Memory B cell (primary cell): ENCODE measurements around the gene PCSK2.
A peak's percentile ranks its signal among the peaks of the same experiment; 100 is the strongest.

ENCODE experiments used
- ATAC-seq: fragments of 150-1000 bp; cut with Tn5 transposase; 2 replicates; pipeline ENCODE4 v1.10.0; 2021; ENCODE audit warnings: low read depth, mild to moderate bottlenecking, moderate library complexity
- DNase-seq, 2 donors: peaks; one replicate each; pipeline ENCODE4 v3.0.0; 2022; ENCODE audit warnings: low spot score in 2 of 2
- H3K27ac Mint-ChIP-seq: one replicate; pipeline ENCODE4 v1.8.0; 2022; ENCODE audit warnings: mild to moderate bottlenecking, moderate library complexity, mixed read lengths
- H3K27me3 Mint-ChIP-seq: one replicate; pipeline ENCODE4 v1.8.0; 2022; ENCODE audit warnings: mixed read lengths
- H3K36me3 Mint-ChIP-seq: one replicate; pipeline ENCODE4 v1.8.0; 2022; ENCODE audit warnings: mild to moderate bottlenecking, mixed read lengths
- H3K4me1 Mint-ChIP-seq: one replicate; pipeline ENCODE4 v1.8.0; 2022; ENCODE audit warnings: mixed read lengths
- H3K4me3 Mint-ChIP-seq: one replicate; pipeline ENCODE4 v1.8.0; 2022; ENCODE audit warnings: mild to moderate bottlenecking, moderate library complexity, mixed read lengths
- H3K9me3 Mint-ChIP-seq: one replicate; pipeline ENCODE4 v1.8.0; 2022; ENCODE audit warnings: mixed read lengths

The PCSK2 gene

GRCh38 chr20:17417225-17417624 lies 190.4 kb downstream of the PCSK2 start:
- H3K36me3 Mint-ChIP-seq, result no peaks in the 10 kb centered on the region
- no peak overlapping the region for H3K4me3 Mint-ChIP-seq
- H3K9me3 Mint-ChIP-seq, result peaks cover 10% of the 10 kb centered on the region
- peaks cover 2% of the 10 kb centered on the region for H3K27me3 Mint-ChIP-seq
- no peaks in the 10 kb centered on the region for H3K4me1 Mint-ChIP-seq
- H3K27ac Mint-ChIP-seq, result no peak overlapping the region
- ATAC-seq (no peak), DNase-seq (no peak)

DNA sequence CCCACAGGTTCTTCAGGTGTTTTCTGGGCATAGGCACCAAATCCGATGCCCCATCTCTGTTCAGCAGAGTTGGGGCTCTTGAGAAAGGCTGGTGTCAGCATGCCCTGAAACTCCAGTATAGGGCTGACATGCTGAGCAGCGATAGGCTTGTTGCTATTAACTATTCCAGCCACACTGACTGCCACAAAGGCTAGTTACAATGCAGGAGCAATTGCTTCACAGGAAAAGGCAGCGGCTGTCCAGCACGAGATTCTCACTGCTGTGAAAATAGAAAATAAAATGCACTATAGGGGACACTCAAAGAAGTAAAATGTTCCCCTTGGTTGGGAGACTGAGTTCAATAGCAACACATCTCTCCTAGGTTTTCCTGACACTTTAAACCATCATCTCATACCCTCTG lies 191.9 kb downstream of the PCSK2 start:
- Mint-ChIP-seq H3K4me1 (no peaks in the 10 kb centered on the region), H3K4me3 (no peak overlapping the region), H3K36me3 (no peaks in the 10 kb centered on the region), H3K27me3 (peaks cover 2% of the 10 kb centered on the region), H3K9me3 (peaks cover 5% of the 10 kb centered on the region), H3K27ac (no peak overlapping the region)
- ATAC-seq, result no peak
- no peak for DNase-seq

- no peaks in the 10 kb centered on the region for H3K4me1 Mint-ChIP-seq
- no peaks in the 10 kb centered on the region for H3K36me3 Mint-ChIP-seq
- ATAC-seq (no peak), DNase-seq (no peak)
- H3K9me3 Mint-ChIP-seq, result peaks cover 2% of the 10 kb centered on the region
- H3K4me3 Mint-ChIP-seq, result no peak overlapping the region
- H3K27ac Mint-ChIP-seq, result no peak overlapping the region
- peaks cover 2% of the 10 kb centered on the region for H3K27me3 Mint-ChIP-seq
Measured at GRCh38 chr20:17419479-17420041, 192.7 kb downstream of the PCSK2 start.

DNA sequence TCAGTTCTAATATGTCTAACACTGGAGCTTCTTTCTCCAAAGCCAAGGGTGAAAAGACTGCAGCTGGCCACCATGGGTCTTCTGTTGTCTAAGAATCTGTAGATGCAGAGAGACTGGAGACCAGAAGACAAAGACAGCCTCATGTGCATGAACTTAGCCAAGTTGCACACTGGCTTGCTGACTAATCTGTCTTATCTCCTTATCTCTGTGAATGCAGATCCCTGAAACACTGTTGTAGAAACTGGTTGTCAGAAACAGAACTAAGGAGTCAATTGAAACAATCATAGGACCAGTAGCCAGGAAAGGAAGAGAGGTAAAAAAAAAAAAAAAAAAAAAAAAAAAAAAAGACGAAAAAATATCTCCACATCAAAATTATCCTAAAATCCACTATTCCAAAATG lies 194.7 kb downstream of the PCSK2 start:
- DNase-seq (no peak), ATAC-seq (no peak)
- H3K4me3 Mint-ChIP-seq, result no peak overlapping the region
- H3K9me3 Mint-ChIP-seq, result no peaks in the 10 kb centered on the region
- no peak overlapping the region for H3K27ac Mint-ChIP-seq
- H3K27me3 Mint-ChIP-seq, result peaks cover 2% of the 10 kb centered on the region
- no peaks in the 10 kb centered on the region for H3K36me3 Mint-ChIP-seq
- no peaks in the 10 kb centered on the region for H3K4me1 Mint-ChIP-seq

DNA sequence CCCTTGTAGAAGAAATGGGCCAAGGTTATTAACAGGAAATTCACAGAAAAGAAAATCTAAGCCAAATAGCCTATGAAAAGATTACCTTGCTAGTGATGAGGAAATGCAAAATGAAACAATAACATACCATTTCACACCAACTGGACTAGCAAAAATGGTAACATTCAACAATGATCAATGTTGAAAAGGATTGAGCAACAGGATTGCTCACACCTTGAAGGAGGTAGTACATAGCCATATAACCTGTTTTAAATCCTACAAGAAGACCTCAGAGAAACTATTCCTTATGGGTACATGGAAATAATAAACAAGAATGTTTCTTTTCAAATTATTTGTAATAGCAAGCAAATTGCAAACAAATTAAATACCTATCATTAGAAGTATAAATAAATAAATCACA lies 196.9 kb downstream of the PCSK2 start:
- no peak overlapping the region for H3K27ac Mint-ChIP-seq
- H3K27me3 Mint-ChIP-seq, result no peaks in the 10 kb centered on the region
- ATAC-seq, result no peak
- no peaks in the 10 kb centered on the region for H3K4me1 Mint-ChIP-seq
- H3K4me3 Mint-ChIP-seq, result no peak overlapping the region
- H3K9me3 Mint-ChIP-seq, result no peaks in the 10 kb centered on the region
- DNase-seq, result no peak
- H3K36me3 Mint-ChIP-seq, result no peaks in the 10 kb centered on the region

- no peak overlapping the region for H3K4me3 Mint-ChIP-seq
- no peak for ATAC-seq
- DNase-seq, result no peak
- peaks cover 2% of the 10 kb centered on the region for H3K4me1 Mint-ChIP-seq
- H3K27me3 Mint-ChIP-seq, result peaks cover 3% of the 10 kb centered on the region
- H3K27ac Mint-ChIP-seq, result no peak overlapping the region
- no peaks in the 10 kb centered on the region for H3K9me3 Mint-ChIP-seq
- H3K36me3 Mint-ChIP-seq, result no peaks in the 10 kb centered on the region
Measured at GRCh38 chr20:17427638-17428037, 200.8 kb downstream of the PCSK2 start.

- H3K4me3 Mint-ChIP-seq, result no peak overlapping the region
Measured at GRCh38 chr20:17430125-17430950, 203.5 kb downstream of the PCSK2 start.

GRCh38 chr20:17431621-17432364 lies 205.0 kb downstream of the PCSK2 start:
- Mint-ChIP-seq H3K4me1 (peaks cover 2% of the 10 kb centered on the region), H3K4me3 (no peak overlapping the region), H3K9me3 (no peaks in the 10 kb centered on the region), H3K27ac (no peak overlapping the region), H3K36me3 (no peaks in the 10 kb centered on the region), H3K27me3 (peaks cover 13% of the 10 kb centered on the region)
- ATAC-seq (no peak), DNase-seq (peak; percentile 39 to 48)

More at GRCh38 chr20:17430125-17430950, 203.5 kb downstream of the PCSK2 start:
- Mint-ChIP-seq H3K27ac (no peak overlapping the region), H3K27me3 (peaks cover 11% of the 10 kb centered on the region), H3K9me3 (no peaks in the 10 kb centered on the region), H3K4me1 (peaks cover 2% of the 10 kb centered on the region), H3K36me3 (no peaks in the 10 kb centered on the region)
- no peak for DNase-seq
- ATAC-seq, result no peak

GRCh38 chr20:17436664-17437063 lies 209.8 kb downstream of the PCSK2 start:
- H3K4me3 Mint-ChIP-seq, result no peak overlapping the region
- peaks cover 13% of the 10 kb centered on the region for H3K27me3 Mint-ChIP-seq
- H3K36me3 Mint-ChIP-seq, result no peaks in the 10 kb centered on the region
- no peak overlapping the region for H3K27ac Mint-ChIP-seq
- DNase-seq (no peak), ATAC-seq (no peak)
- peaks cover 2% of the 10 kb centered on the region for H3K9me3 Mint-ChIP-seq
- H3K4me1 Mint-ChIP-seq, result no peaks in the 10 kb centered on the region

- H3K27ac Mint-ChIP-seq, result no peak overlapping the region
- ATAC-seq, result no peak
- peaks cover 4% of the 10 kb centered on the region for H3K9me3 Mint-ChIP-seq
- no peak overlapping the region for H3K4me3 Mint-ChIP-seq
- no peaks in the 10 kb centered on the region for H3K4me1 Mint-ChIP-seq
- no peaks in the 10 kb centered on the region for H3K36me3 Mint-ChIP-seq
- peaks cover 11% of the 10 kb centered on the region for H3K27me3 Mint-ChIP-seq
- no peak for DNase-seq
Measured at GRCh38 chr20:17437251-17437650, 210.4 kb downstream of the PCSK2 start.

- H3K27me3 Mint-ChIP-seq, result peaks cover 13% of the 10 kb centered on the region
- no peak for DNase-seq
Measured at GRCh38 chr20:17438436-17439039, 211.7 kb downstream of the PCSK2 start.

GRCh38 chr20:17439616-17440296 lies 212.9 kb downstream of the PCSK2 start:
- H3K4me3 Mint-ChIP-seq, result no peak overlapping the region
- H3K27ac Mint-ChIP-seq, result no peak overlapping the region
- H3K36me3 Mint-ChIP-seq, result no peaks in the 10 kb centered on the region
- peaks cover 8% of the 10 kb centered on the region for H3K27me3 Mint-ChIP-seq
- ATAC-seq, result no peak
- no peaks in the 10 kb centered on the region for H3K4me1 Mint-ChIP-seq
- peaks cover 7% of the 10 kb centered on the region for H3K9me3 Mint-ChIP-seq
- no peak for DNase-seq

More at GRCh38 chr20:17438436-17439039, 211.7 kb downstream of the PCSK2 start:
- no peak overlapping the region for H3K27ac Mint-ChIP-seq
- H3K36me3 Mint-ChIP-seq, result no peaks in the 10 kb centered on the region
- H3K4me3 Mint-ChIP-seq, result no peak overlapping the region
- ATAC-seq, result no peak
- H3K4me1 Mint-ChIP-seq, result no peaks in the 10 kb centered on the region
- peaks cover 7% of the 10 kb centered on the region for H3K9me3 Mint-ChIP-seq

DNA sequence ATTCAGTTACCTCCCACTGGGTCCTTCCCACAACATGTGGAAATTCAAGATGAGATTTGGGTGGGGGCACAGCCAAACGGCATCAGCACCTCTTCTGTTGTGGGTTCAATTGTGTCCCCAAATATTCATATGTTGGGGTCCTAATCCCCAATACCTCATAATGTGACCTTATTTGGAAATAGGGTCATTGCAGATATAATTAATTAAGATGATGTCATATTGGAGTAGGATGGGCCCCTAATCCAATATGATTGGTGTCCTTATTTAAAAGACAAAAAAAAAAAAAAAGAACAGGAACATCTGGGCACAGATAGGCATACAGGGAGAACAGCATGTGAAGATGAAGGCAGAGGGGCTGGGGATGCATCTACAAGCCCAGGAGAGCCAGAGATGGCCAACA lies 214.9 kb downstream of the PCSK2 start:
- Mint-ChIP-seq H3K27me3 (peaks cover 12% of the 10 kb centered on the region), H3K27ac (no peak overlapping the region), H3K9me3 (peaks cover 7% of the 10 kb centered on the region), H3K4me1 (no peaks in the 10 kb centered on the region), H3K4me3 (no peak overlapping the region), H3K36me3 (no peaks in the 10 kb centered on the region)
- DNase-seq, result no peak
- ATAC-seq, result no peak
